ENCODE data around the gene OSBPL10. TPM values are rescaled to one million over a fixed set of nuclear protein-coding genes. Genes with fewer than 3 reads are reported as not detected.

OSBPL10 gene
- total RNA-seq, 1 donor from 2014 or later, result 12.1 TPM

DNA sequence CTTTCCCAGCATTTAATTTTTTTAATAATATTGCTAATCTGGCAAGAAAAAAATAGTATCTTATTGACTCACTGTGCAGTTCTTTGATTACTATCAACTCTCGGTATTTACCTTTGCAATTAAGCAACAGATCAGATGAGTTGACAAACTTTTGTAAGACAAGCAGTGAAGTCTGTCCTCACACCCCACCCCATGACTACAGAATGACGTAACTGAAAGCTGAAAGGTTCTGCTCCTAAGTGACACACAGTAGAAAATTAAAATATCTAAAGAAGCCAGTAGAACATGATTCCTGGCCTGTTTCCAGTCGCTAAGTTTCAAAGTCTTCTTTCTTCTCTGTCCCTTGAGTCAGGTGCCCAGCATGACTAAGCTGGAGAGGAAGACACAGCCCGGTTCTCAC lies 312.8 kb downstream of the OSBPL10 start:
- Mint-ChIP-seq H3K9me3 (peaks cover 7% of the 10 kb centered on the region), H3K27me3 (ENCODE audit: insufficient read depth) (no peaks in the 10 kb centered on the region), H3K36me3 (ENCODE audit: low read depth) (peaks cover 6% of the 10 kb centered on the region), H3K4me1 (ENCODE audit: low read depth) (no peaks in the 10 kb centered on the region), H3K4me3 (no peak overlapping the region), H3K27ac (no peak overlapping the region)
- DNase-seq (ENCODE audit: low spot score), result no peak
- intact Hi-C loops (cut with micrococcal nuclease), result no loop called here

DNA sequence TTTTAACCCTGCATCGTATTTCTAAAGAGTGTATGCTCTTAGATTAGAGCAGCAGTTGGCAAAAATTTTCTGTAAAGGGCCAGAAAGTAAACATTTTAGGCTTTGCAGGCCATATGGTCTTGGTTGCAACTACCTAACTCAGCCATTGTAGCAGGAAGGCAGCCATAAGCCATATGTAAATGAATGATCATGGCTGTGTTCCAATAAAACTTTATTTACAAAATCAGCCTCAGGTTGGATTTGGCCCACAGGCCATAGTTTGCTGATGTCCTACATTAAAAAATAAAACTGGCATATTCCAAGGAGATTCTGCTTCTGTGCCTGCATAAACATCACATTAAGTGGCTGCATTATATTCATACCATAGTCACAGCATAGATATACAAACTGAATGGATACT lies 313.5 kb downstream of the OSBPL10 start:
- Mint-ChIP-seq H3K4me3 (no peak overlapping the region), H3K27me3 (ENCODE audit: insufficient read depth) (no peaks in the 10 kb centered on the region), H3K27ac (no peak overlapping the region), H3K9me3 (peaks cover 7% of the 10 kb centered on the region), H3K4me1 (ENCODE audit: low read depth) (no peaks in the 10 kb centered on the region), H3K36me3 (ENCODE audit: low read depth) (peaks cover 6% of the 10 kb centered on the region)
- intact Hi-C loops (cut with micrococcal nuclease), result no loop called here
- no peak for DNase-seq (ENCODE audit: low spot score)

DNA sequence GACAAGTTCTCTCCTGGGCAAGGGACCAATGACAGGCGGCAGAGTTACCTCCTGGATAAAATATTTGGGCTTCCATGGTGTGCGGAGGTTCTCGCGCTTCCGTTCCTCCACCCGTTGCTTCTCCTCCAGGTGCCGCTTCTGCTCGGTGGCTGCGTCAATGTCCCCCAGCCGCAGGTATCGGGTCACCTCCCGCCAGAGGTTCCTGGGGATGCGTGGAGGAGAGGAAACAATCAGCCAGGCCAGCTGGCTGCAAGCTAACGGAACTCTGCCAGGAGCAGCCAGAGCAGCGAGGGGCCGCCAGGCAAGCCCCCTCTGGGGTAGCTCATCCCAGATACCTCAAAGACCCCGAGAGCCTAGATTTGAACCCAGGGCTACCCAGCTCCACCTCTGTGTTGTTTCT lies 317.0 kb downstream of the OSBPL10 start:
- H3K36me3 Mint-ChIP-seq (ENCODE audit: low read depth), result peaks cover 3% of the 10 kb centered on the region
- intact Hi-C loops (cut with micrococcal nuclease), result no loop called here
- H3K4me3 Mint-ChIP-seq, result no peak overlapping the region

DNA sequence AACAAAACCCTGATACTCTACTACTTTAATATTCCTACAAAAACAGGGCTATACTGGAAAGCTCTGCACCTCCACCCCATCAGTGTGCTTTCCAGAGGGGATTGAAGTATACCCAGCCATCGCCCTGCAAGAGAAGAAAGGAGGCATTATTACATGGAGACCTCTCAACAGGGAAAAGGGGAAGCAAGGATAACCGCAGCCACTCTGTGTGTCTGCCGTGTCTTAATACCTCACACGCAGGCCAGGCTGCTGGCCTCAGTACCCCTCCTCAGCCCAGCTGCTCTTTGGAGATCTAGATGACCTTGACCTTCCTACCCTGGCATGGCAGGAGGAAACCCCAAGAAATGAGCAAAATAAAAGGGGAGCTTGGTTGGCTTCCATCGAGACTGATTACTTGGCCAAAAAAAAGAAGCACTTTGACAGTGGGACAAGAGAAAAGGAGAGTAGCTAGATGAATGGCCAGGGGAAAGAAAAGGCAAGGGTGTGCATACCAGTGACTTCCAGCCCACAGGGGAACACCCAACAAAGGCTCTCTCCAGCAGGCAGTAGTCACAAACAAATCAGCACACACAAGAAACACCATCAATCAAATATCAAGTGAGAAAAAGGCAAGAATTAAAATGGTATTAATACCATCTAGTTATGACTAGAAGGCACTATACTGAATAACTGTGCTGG lies 318.9 kb downstream of the OSBPL10 start:
- H3K9me3 Mint-ChIP-seq, result peaks cover 22% of the 10 kb centered on the region
- no peak overlapping the region for H3K27ac Mint-ChIP-seq
- peaks cover 12% of the 10 kb centered on the region for H3K36me3 Mint-ChIP-seq (ENCODE audit: low read depth)
- no peaks in the 10 kb centered on the region for H3K4me1 Mint-ChIP-seq (ENCODE audit: low read depth)
- no peak for DNase-seq (ENCODE audit: low spot score)
- H3K27me3 Mint-ChIP-seq (ENCODE audit: insufficient read depth), result no peaks in the 10 kb centered on the region
- intact Hi-C loops (cut with micrococcal nuclease), result no loop called here
- H3K4me3 Mint-ChIP-seq, result no peak overlapping the region

More for the DNA sequence above, 317.0 kb downstream of the OSBPL10 start:
- DNase-seq (ENCODE audit: low spot score), result no peak
- H3K9me3 Mint-ChIP-seq, result peaks cover 6% of the 10 kb centered on the region
- no peaks in the 10 kb centered on the region for H3K27me3 Mint-ChIP-seq (ENCODE audit: insufficient read depth)
- H3K27ac Mint-ChIP-seq, result no peak overlapping the region
- H3K4me1 Mint-ChIP-seq (ENCODE audit: low read depth), result no peaks in the 10 kb centered on the region

- no peak for DNase-seq (ENCODE audit: low spot score)
- H3K9me3 Mint-ChIP-seq, result peaks cover 31% of the 10 kb centered on the region
- H3K36me3 Mint-ChIP-seq (ENCODE audit: low read depth), result peaks cover 16% of the 10 kb centered on the region
- no peaks in the 10 kb centered on the region for H3K4me1 Mint-ChIP-seq (ENCODE audit: low read depth)
- no peak overlapping the region for H3K4me3 Mint-ChIP-seq
- H3K27me3 Mint-ChIP-seq (ENCODE audit: insufficient read depth), result no peaks in the 10 kb centered on the region
- intact Hi-C loops (cut with micrococcal nuclease), result no loop called here
- H3K27ac Mint-ChIP-seq, result peak overlapping the region; percentile 31
These were observed 319.8 kb downstream of the OSBPL10 start for GRCh38 chr3:31661286-31661685.

DNA sequence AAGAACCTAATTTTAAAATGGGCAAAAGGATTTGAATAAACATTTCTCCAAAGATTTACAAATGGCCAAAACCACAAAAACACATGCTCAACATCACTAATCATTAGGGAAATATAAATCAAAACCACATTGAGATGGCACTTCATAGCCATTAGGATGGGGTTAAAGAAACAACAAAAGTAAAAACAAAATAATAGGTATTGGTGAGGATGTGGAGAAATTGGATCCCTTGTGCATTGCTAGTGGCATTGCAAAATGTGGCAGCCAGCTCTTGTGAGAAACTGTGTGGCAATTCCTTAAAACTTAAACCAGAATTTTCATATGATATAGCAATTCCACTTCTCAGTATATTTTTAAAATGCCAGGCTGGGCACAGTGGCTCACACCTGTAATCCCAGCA lies 321.8 kb downstream of the OSBPL10 start:
- Mint-ChIP-seq H3K36me3 (ENCODE audit: low read depth) (peaks cover 21% of the 10 kb centered on the region), H3K4me3 (no peak overlapping the region), H3K27ac (no peak overlapping the region), H3K27me3 (ENCODE audit: insufficient read depth) (no peaks in the 10 kb centered on the region), H3K9me3 (peaks cover 49% of the 10 kb centered on the region), H3K4me1 (ENCODE audit: low read depth) (no peaks in the 10 kb centered on the region)
- intact Hi-C loops (cut with micrococcal nuclease), result no loop called here
- no peak for DNase-seq (ENCODE audit: low spot score)

DNA sequence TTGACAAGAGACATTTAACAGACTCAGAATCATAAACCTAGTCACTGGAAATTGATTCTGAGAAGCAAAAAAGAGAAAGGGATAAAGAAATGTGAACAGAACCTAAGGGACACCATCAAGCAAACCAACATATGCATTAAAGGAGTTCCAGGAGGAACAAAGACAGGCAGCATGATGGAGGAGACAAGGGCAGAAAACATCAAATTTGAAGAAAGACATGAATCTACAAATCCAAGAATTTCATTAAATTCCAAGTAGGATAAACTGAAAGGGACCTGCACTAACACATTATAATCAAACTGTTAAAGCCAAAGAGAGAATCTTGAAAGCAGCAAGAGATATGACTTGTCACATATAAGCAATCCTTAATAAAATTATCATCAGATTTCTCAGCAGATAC lies 326.1 kb downstream of the OSBPL10 start:
- H3K4me3 Mint-ChIP-seq, result no peak overlapping the region
- H3K27me3 Mint-ChIP-seq (ENCODE audit: insufficient read depth), result no peaks in the 10 kb centered on the region
- peaks cover 80% of the 10 kb centered on the region for H3K9me3 Mint-ChIP-seq
- H3K27ac Mint-ChIP-seq, result no peak overlapping the region
- DNase-seq (ENCODE audit: low spot score), result no peak
- no peaks in the 10 kb centered on the region for H3K4me1 Mint-ChIP-seq (ENCODE audit: low read depth)
- H3K36me3 Mint-ChIP-seq (ENCODE audit: low read depth), result peaks cover 42% of the 10 kb centered on the region
- intact Hi-C loops (cut with micrococcal nuclease), result no loop called here

- Mint-ChIP-seq H3K4me1 (ENCODE audit: low read depth) (no peaks in the 10 kb centered on the region), H3K27ac (no peak overlapping the region), H3K36me3 (ENCODE audit: low read depth) (peaks cover 57% of the 10 kb centered on the region), H3K4me3 (no peak overlapping the region), H3K9me3 (peaks cover 90% of the 10 kb centered on the region), H3K27me3 (ENCODE audit: insufficient read depth) (no peaks in the 10 kb centered on the region)
- DNase-seq (ENCODE audit: low spot score), result no peak
- intact Hi-C loops (cut with micrococcal nuclease), result no loop called here
These were observed 327.6 kb downstream of the OSBPL10 start for GRCh38 chr3:31653464-31653863.

- intact Hi-C loops (cut with micrococcal nuclease), result no loop called here
- Mint-ChIP-seq H3K4me3 (no peak overlapping the region), H3K9me3 (peaks cover 87% of the 10 kb centered on the region), H3K27me3 (ENCODE audit: insufficient read depth) (no peaks in the 10 kb centered on the region), H3K27ac (no peak overlapping the region), H3K4me1 (ENCODE audit: low read depth) (no peaks in the 10 kb centered on the region), H3K36me3 (ENCODE audit: low read depth) (peaks cover 61% of the 10 kb centered on the region)
- DNase-seq (ENCODE audit: low spot score), result no peak
These were observed 328.8 kb downstream of the OSBPL10 start for GRCh38 chr3:31652296-31652695.

- peaks cover 71% of the 10 kb centered on the region for H3K9me3 Mint-ChIP-seq
- peaks cover 66% of the 10 kb centered on the region for H3K36me3 Mint-ChIP-seq (ENCODE audit: low read depth)
These were observed 332.6 kb downstream of the OSBPL10 start for GRCh38 chr3:31648286-31648968.

GRCh38 chr3:31645256-31645655 lies 335.8 kb downstream of the OSBPL10 start:
- peaks cover 61% of the 10 kb centered on the region for H3K36me3 Mint-ChIP-seq (ENCODE audit: low read depth)

More at GRCh38 chr3:31648286-31648968, 332.6 kb downstream of the OSBPL10 start:
- no peak overlapping the region for H3K27ac Mint-ChIP-seq
- no peak overlapping the region for H3K4me3 Mint-ChIP-seq
- intact Hi-C loops (cut with micrococcal nuclease), result no loop called here
- H3K4me1 Mint-ChIP-seq (ENCODE audit: low read depth), result no peaks in the 10 kb centered on the region
- H3K27me3 Mint-ChIP-seq (ENCODE audit: insufficient read depth), result no peaks in the 10 kb centered on the region
- no peak for DNase-seq (ENCODE audit: low spot score)

DNA sequence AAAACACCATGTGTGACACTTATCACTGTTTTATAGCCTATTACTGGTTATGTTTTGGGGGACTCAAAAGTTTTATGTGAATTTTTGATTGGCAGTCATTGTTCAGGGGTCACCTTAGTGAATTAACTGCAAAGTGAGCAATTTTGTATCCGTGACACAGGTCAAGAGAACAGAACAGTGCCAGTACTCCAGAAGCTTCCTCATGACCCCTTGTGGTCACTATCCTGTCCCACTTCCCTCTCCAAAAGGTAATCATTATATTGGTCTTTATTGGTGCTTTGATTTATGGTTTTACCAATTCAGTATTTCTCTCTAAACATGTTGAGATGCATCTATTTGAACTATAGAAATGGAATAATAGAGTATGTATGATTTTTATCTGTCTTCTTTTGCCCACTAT lies 341.2 kb downstream of the OSBPL10 start:
- intact Hi-C loops (cut with micrococcal nuclease), result loop anchor here (5.0 to 10.0 kb wide), 5 partner anchors 43 to 475 kb away; no protein-coding TSS in a partner anchor
- no peak overlapping the region for H3K4me3 Mint-ChIP-seq
- no peaks in the 10 kb centered on the region for H3K27me3 Mint-ChIP-seq (ENCODE audit: insufficient read depth)

More at GRCh38 chr3:31645256-31645655, 335.8 kb downstream of the OSBPL10 start:
- intact Hi-C loops (cut with micrococcal nuclease), result no loop called here
- no peaks in the 10 kb centered on the region for H3K4me1 Mint-ChIP-seq (ENCODE audit: low read depth)
- no peak overlapping the region for H3K4me3 Mint-ChIP-seq
- H3K9me3 Mint-ChIP-seq, result peaks cover 44% of the 10 kb centered on the region
- H3K27me3 Mint-ChIP-seq (ENCODE audit: insufficient read depth), result no peaks in the 10 kb centered on the region
- DNase-seq (ENCODE audit: low spot score), result no peak
- no peak overlapping the region for H3K27ac Mint-ChIP-seq

GRCh38 chr3:31636694-31637442 lies 344.2 kb downstream of the OSBPL10 start:
- no peak for DNase-seq (ENCODE audit: low spot score)
- no peaks in the 10 kb centered on the region for H3K27me3 Mint-ChIP-seq (ENCODE audit: insufficient read depth)
- H3K27ac Mint-ChIP-seq, result peak overlapping the region; percentile 89
- intact Hi-C loops (cut with micrococcal nuclease), result loop anchor here (2.0 to 10.0 kb wide), 7 partner anchors 16 to 478 kb away; no protein-coding TSS in a partner anchor
- H3K36me3 Mint-ChIP-seq (ENCODE audit: low read depth), result peaks cover 38% of the 10 kb centered on the region
- no peaks in the 10 kb centered on the region for H3K9me3 Mint-ChIP-seq
- peak overlapping the region; percentile 34 for H3K4me3 Mint-ChIP-seq
- peaks cover 43% of the 10 kb centered on the region for H3K4me1 Mint-ChIP-seq (ENCODE audit: low read depth)

More for the DNA sequence above, 341.2 kb downstream of the OSBPL10 start:
- peaks cover 29% of the 10 kb centered on the region for H3K36me3 Mint-ChIP-seq (ENCODE audit: low read depth)
- no peak for DNase-seq (ENCODE audit: low spot score)
- H3K9me3 Mint-ChIP-seq, result no peaks in the 10 kb centered on the region
- H3K27ac Mint-ChIP-seq, result no peak overlapping the region
- peaks cover 34% of the 10 kb centered on the region for H3K4me1 Mint-ChIP-seq (ENCODE audit: low read depth)
